ENCODE measurements around the gene IL4R.

The IL4R gene

GRCh38 chr16:27337024-27337423 lies 23.2 kb downstream of the IL4R start:
- Histone ChIP-seq H3K4me3 (ENCODE audit: insufficient read depth, low read depth, low read length, poor library complexity, severe bottlenecking) (no peak overlapping the region), H3K4me1 (ENCODE audit: control insufficient read depth, insufficient read depth, low read length, poor library complexity, severe bottlenecking) (no peaks in the 10 kb centered on the region), H3K27ac (ENCODE audit: insufficient read depth, low read length, poor library complexity, severe bottlenecking) (no peak overlapping the region), H3K27me3 (replicated peaks; ENCODE audit: control insufficient read depth, insufficient read depth, low read length, poor library complexity, severe bottlenecking) (no peaks in the 10 kb centered on the region), H3K9me3 (ENCODE audit: control insufficient read depth, low read length) (no peaks in the 10 kb centered on the region), H3K36me3 (ENCODE audit: control insufficient read depth, insufficient read depth, low read length) (peaks cover 68% of the 10 kb centered on the region)
- no peak for DNase-seq

- H3K27me3 ChIP-seq (replicated peaks; ENCODE audit: control insufficient read depth, insufficient read depth, low read length, poor library complexity, severe bottlenecking): no peaks in the 10 kb centered on the region
- no peak for DNase-seq
- no peaks in the 10 kb centered on the region for H3K9me3 ChIP-seq (ENCODE audit: control insufficient read depth, low read length)
- no peak overlapping the region for H3K4me3 ChIP-seq (ENCODE audit: insufficient read depth, low read depth, low read length, poor library complexity, severe bottlenecking)
- H3K27ac ChIP-seq (ENCODE audit: insufficient read depth, low read length, poor library complexity, severe bottlenecking): no peak overlapping the region
- H3K4me1 ChIP-seq (ENCODE audit: control insufficient read depth, insufficient read depth, low read length, poor library complexity, severe bottlenecking): no peaks in the 10 kb centered on the region
- peaks cover 77% of the 10 kb centered on the region for H3K36me3 ChIP-seq (ENCODE audit: control insufficient read depth, insufficient read depth, low read length)
Measured at GRCh38 chr16:27339180-27339579, 25.4 kb downstream of the IL4R start.

- no peak for DNase-seq
- no peaks in the 10 kb centered on the region for H3K27me3 ChIP-seq (replicated peaks; ENCODE audit: control insufficient read depth, insufficient read depth, low read length, poor library complexity, severe bottlenecking)
- no peak overlapping the region for H3K4me3 ChIP-seq (ENCODE audit: insufficient read depth, low read depth, low read length, poor library complexity, severe bottlenecking)
- H3K36me3 ChIP-seq (ENCODE audit: control insufficient read depth, insufficient read depth, low read length): peaks cover 75% of the 10 kb centered on the region
- H3K9me3 ChIP-seq (ENCODE audit: control insufficient read depth, low read length): no peaks in the 10 kb centered on the region
- peak overlapping the region; percentile 4 for H3K27ac ChIP-seq (ENCODE audit: insufficient read depth, low read length, poor library complexity, severe bottlenecking)
- H3K4me1 ChIP-seq (ENCODE audit: control insufficient read depth, insufficient read depth, low read length, poor library complexity, severe bottlenecking): no peaks in the 10 kb centered on the region
Measured at GRCh38 chr16:27340654-27341053, 26.9 kb downstream of the IL4R start.

GRCh38 chr16:27341549-27341948 lies 27.8 kb downstream of the IL4R start:
- no peaks in the 10 kb centered on the region for H3K4me1 ChIP-seq (ENCODE audit: control insufficient read depth, insufficient read depth, low read length, poor library complexity, severe bottlenecking)
- peaks cover 78% of the 10 kb centered on the region for H3K36me3 ChIP-seq (ENCODE audit: control insufficient read depth, insufficient read depth, low read length)
- H3K27me3 ChIP-seq (replicated peaks; ENCODE audit: control insufficient read depth, insufficient read depth, low read length, poor library complexity, severe bottlenecking): no peaks in the 10 kb centered on the region
- H3K9me3 ChIP-seq (ENCODE audit: control insufficient read depth, low read length): no peaks in the 10 kb centered on the region
- no peak overlapping the region for H3K4me3 ChIP-seq (ENCODE audit: insufficient read depth, low read depth, low read length, poor library complexity, severe bottlenecking)
- DNase-seq: no peak
- no peak overlapping the region for H3K27ac ChIP-seq (ENCODE audit: insufficient read depth, low read length, poor library complexity, severe bottlenecking)

GRCh38 chr16:27341971-27342370 lies 28.2 kb downstream of the IL4R start:
- no peak overlapping the region for H3K4me3 ChIP-seq (ENCODE audit: insufficient read depth, low read depth, low read length, poor library complexity, severe bottlenecking)
- H3K36me3 ChIP-seq (ENCODE audit: control insufficient read depth, insufficient read depth, low read length): peaks cover 81% of the 10 kb centered on the region
- no peaks in the 10 kb centered on the region for H3K9me3 ChIP-seq (ENCODE audit: control insufficient read depth, low read length)
- no peak overlapping the region for H3K27ac ChIP-seq (ENCODE audit: insufficient read depth, low read length, poor library complexity, severe bottlenecking)
- no peaks in the 10 kb centered on the region for H3K27me3 ChIP-seq (replicated peaks; ENCODE audit: control insufficient read depth, insufficient read depth, low read length, poor library complexity, severe bottlenecking)
- DNase-seq: no peak
- no peaks in the 10 kb centered on the region for H3K4me1 ChIP-seq (ENCODE audit: control insufficient read depth, insufficient read depth, low read length, poor library complexity, severe bottlenecking)

GRCh38 chr16:27344721-27345120 lies 30.9 kb downstream of the IL4R start:
- no peak overlapping the region for H3K27ac ChIP-seq (ENCODE audit: insufficient read depth, low read length, poor library complexity, severe bottlenecking)
- H3K9me3 ChIP-seq (ENCODE audit: control insufficient read depth, low read length): no peaks in the 10 kb centered on the region
- DNase-seq: no peak
- no peak overlapping the region for H3K4me3 ChIP-seq (ENCODE audit: insufficient read depth, low read depth, low read length, poor library complexity, severe bottlenecking)
- H3K27me3 ChIP-seq (replicated peaks; ENCODE audit: control insufficient read depth, insufficient read depth, low read length, poor library complexity, severe bottlenecking): no peaks in the 10 kb centered on the region
- peaks cover 94% of the 10 kb centered on the region for H3K36me3 ChIP-seq (ENCODE audit: control insufficient read depth, insufficient read depth, low read length)
- peaks cover 4% of the 10 kb centered on the region for H3K4me1 ChIP-seq (ENCODE audit: control insufficient read depth, insufficient read depth, low read length, poor library complexity, severe bottlenecking)

GRCh38 chr16:27345201-27345600 lies 31.4 kb downstream of the IL4R start:
- no peak overlapping the region for H3K27ac ChIP-seq (ENCODE audit: insufficient read depth, low read length, poor library complexity, severe bottlenecking)
- H3K4me3 ChIP-seq (ENCODE audit: insufficient read depth, low read depth, low read length, poor library complexity, severe bottlenecking): no peak overlapping the region
- DNase-seq: no peak
- H3K36me3 ChIP-seq (ENCODE audit: control insufficient read depth, insufficient read depth, low read length): peaks cover 95% of the 10 kb centered on the region
- peaks cover 4% of the 10 kb centered on the region for H3K4me1 ChIP-seq (ENCODE audit: control insufficient read depth, insufficient read depth, low read length, poor library complexity, severe bottlenecking)
- H3K27me3 ChIP-seq (replicated peaks; ENCODE audit: control insufficient read depth, insufficient read depth, low read length, poor library complexity, severe bottlenecking): no peaks in the 10 kb centered on the region
- H3K9me3 ChIP-seq (ENCODE audit: control insufficient read depth, low read length): no peaks in the 10 kb centered on the region

- Histone ChIP-seq H3K4me1 (ENCODE audit: control insufficient read depth, insufficient read depth, low read length, poor library complexity, severe bottlenecking) (peaks cover 4% of the 10 kb centered on the region), H3K9me3 (ENCODE audit: control insufficient read depth, low read length) (no peaks in the 10 kb centered on the region), H3K4me3 (ENCODE audit: insufficient read depth, low read depth, low read length, poor library complexity, severe bottlenecking) (no peak overlapping the region), H3K36me3 (ENCODE audit: control insufficient read depth, insufficient read depth, low read length) (peaks cover 93% of the 10 kb centered on the region), H3K27ac (ENCODE audit: insufficient read depth, low read length, poor library complexity, severe bottlenecking) (no peak overlapping the region), H3K27me3 (replicated peaks; ENCODE audit: control insufficient read depth, insufficient read depth, low read length, poor library complexity, severe bottlenecking) (no peaks in the 10 kb centered on the region)
- DNase-seq: no peak
Measured at GRCh38 chr16:27346819-27347218, 33.0 kb downstream of the IL4R start.

- no peaks in the 10 kb centered on the region for H3K9me3 ChIP-seq (ENCODE audit: control insufficient read depth, low read length)
- no peaks in the 10 kb centered on the region for H3K27me3 ChIP-seq (replicated peaks; ENCODE audit: control insufficient read depth, insufficient read depth, low read length, poor library complexity, severe bottlenecking)
- peaks cover 4% of the 10 kb centered on the region for H3K4me1 ChIP-seq (ENCODE audit: control insufficient read depth, insufficient read depth, low read length, poor library complexity, severe bottlenecking)
- no peak overlapping the region for H3K4me3 ChIP-seq (ENCODE audit: insufficient read depth, low read depth, low read length, poor library complexity, severe bottlenecking)
- peaks cover 94% of the 10 kb centered on the region for H3K36me3 ChIP-seq (ENCODE audit: control insufficient read depth, insufficient read depth, low read length)
- peak overlapping the region; percentile 1 for H3K27ac ChIP-seq (ENCODE audit: insufficient read depth, low read length, poor library complexity, severe bottlenecking)
- no peak for DNase-seq
Measured at GRCh38 chr16:27347930-27348685, 34.3 kb downstream of the IL4R start.

GRCh38 chr16:27349276-27349675 lies 35.5 kb downstream of the IL4R start:
- Histone ChIP-seq H3K27me3 (replicated peaks; ENCODE audit: control insufficient read depth, insufficient read depth, low read length, poor library complexity, severe bottlenecking) (no peaks in the 10 kb centered on the region), H3K9me3 (ENCODE audit: control insufficient read depth, low read length) (no peaks in the 10 kb centered on the region), H3K4me1 (ENCODE audit: control insufficient read depth, insufficient read depth, low read length, poor library complexity, severe bottlenecking) (peaks cover 4% of the 10 kb centered on the region), H3K36me3 (ENCODE audit: control insufficient read depth, insufficient read depth, low read length) (peaks cover 90% of the 10 kb centered on the region), H3K27ac (ENCODE audit: insufficient read depth, low read length, poor library complexity, severe bottlenecking) (no peak overlapping the region), H3K4me3 (ENCODE audit: insufficient read depth, low read depth, low read length, poor library complexity, severe bottlenecking) (no peak overlapping the region)
- no peak for DNase-seq

Measured in effector memory CD4-positive, alpha-beta T cell (primary cell).